ENCODE measurements around the gene UROC1. TPM values are rescaled to one million over a fixed set of nuclear protein-coding genes. Genes with fewer than 3 reads are reported as not detected.

Gene UROC1
- total RNA-seq, 1 experiment from 2014 or later: not detected

- H3K79me2 ChIP-seq (ENCODE audit: insufficient read depth, low read length): no peaks in the 10 kb centered on the region
- BruUV-seq (replicated peaks): no TSS peak
- H3K4me1 ChIP-seq (ENCODE audit: control insufficient read depth in 1 of 2, insufficient read depth in 2 of 2, low read length in 2 of 2): no peaks in the 10 kb centered on the region
- no peak overlapping the region for H3K9ac ChIP-seq (ENCODE audit: low read length)
- no peaks in the 10 kb centered on the region for H4K20me1 ChIP-seq (ENCODE audit: insufficient read depth)
- RAD21 ChIA-PET (ENCODE audit: low non-redundant PET in 1 of 2, low total read pairs in 2 of 2, uncharacterized antibody in 2 of 2, unreplicated experiment in 2 of 2): no interaction called here
- intact Hi-C loops (cut with micrococcal nuclease): no loop called here
- no peaks in the 10 kb centered on the region for H3K36me3 ChIP-seq (ENCODE audit: control insufficient read depth in 1 of 2, insufficient read depth in 2 of 2, low read length in 2 of 2)
- no peak overlapping the region for H2AFZ ChIP-seq (ENCODE audit: low read depth, low read length, poor library complexity, severe bottlenecking)
- CTCF ChIA-PET: no interaction called here
- DNase-seq (ENCODE audit: low read depth, low spot score): no peak
- TF ChIP-seq ZBTB33 (IDR thresholded peaks at IDR 0.05; ENCODE audit: extremely low read depth, insufficient replicate concordance, low read length) (no peak), SP1 (IDR thresholded peaks at IDR 0.05; ENCODE audit: low read depth) (no peak), FOSL1 (IDR thresholded peaks at IDR 0.05; ENCODE audit: low read depth) (no peak), EZH2phosphoT487 (IDR thresholded peaks at IDR 0.05; ENCODE audit: borderline replicate concordance) (no peak), CBX3 (IDR thresholded peaks at IDR 0.05; ENCODE audit: low read depth) (no peak), EZH2 (IDR thresholded peaks at IDR 0.05) (no peak)
- no peak overlapping the region for H3K27ac ChIP-seq (ENCODE audit: low read depth, low read length)
- H3K4me3 ChIP-seq (replicated peaks in 1 of 2; ENCODE audit: low read depth in 1 of 2, low read length in 2 of 2): no peak overlapping the region
- no peak for ATAC-seq
- H3K9me2 ChIP-seq (ENCODE audit: insufficient read depth): no peaks in the 10 kb centered on the region
- H3K4me2 ChIP-seq (ENCODE audit: low read length): no peak overlapping the region
- POLR2A ChIA-PET: no interaction called here
- no peaks in the 10 kb centered on the region for H3K9me3 ChIP-seq (ENCODE audit: control insufficient read depth in 1 of 2, insufficient read depth in 1 of 2, low read depth in 1 of 2, low read length in 2 of 2)
- H3K27me3 ChIP-seq (ENCODE audit: insufficient read depth, low read length): no peaks in the 10 kb centered on the region
Observed at GRCh38 chr3:126494970-126495230, 22.7 kb downstream of the UROC1 start.

GRCh38 chr3:126494204-126494969 is 23.2 kb downstream of the UROC1 start:
- no TSS peak for BruUV-seq (replicated peaks)
- Histone ChIP-seq H3K4me1 (ENCODE audit: control insufficient read depth in 1 of 2, insufficient read depth in 2 of 2, low read length in 2 of 2) (no peaks in the 10 kb centered on the region), H3K9ac (ENCODE audit: low read length) (no peak overlapping the region), H3K9me2 (ENCODE audit: insufficient read depth) (no peaks in the 10 kb centered on the region), H4K20me1 (ENCODE audit: insufficient read depth) (no peaks in the 10 kb centered on the region), H3K4me3 (replicated peaks in 1 of 2; ENCODE audit: low read depth in 1 of 2, low read length in 2 of 2) (no peak overlapping the region), H3K27ac (ENCODE audit: low read depth, low read length) (no peak overlapping the region), H3K27me3 (ENCODE audit: insufficient read depth, low read length) (no peaks in the 10 kb centered on the region), H3K79me2 (ENCODE audit: insufficient read depth, low read length) (no peaks in the 10 kb centered on the region), H3K4me2 (ENCODE audit: low read length) (no peak overlapping the region), H3K9me3 (ENCODE audit: control insufficient read depth in 1 of 2, insufficient read depth in 1 of 2, low read depth in 1 of 2, low read length in 2 of 2) (no peaks in the 10 kb centered on the region), H3K36me3 (ENCODE audit: control insufficient read depth in 1 of 2, insufficient read depth in 2 of 2, low read length in 2 of 2) (no peaks in the 10 kb centered on the region), H2AFZ (ENCODE audit: low read depth, low read length, poor library complexity, severe bottlenecking) (no peak overlapping the region)
- ATAC-seq: no peak
- ChIA-PET RAD21 (ENCODE audit: low non-redundant PET in 1 of 2, low total read pairs in 2 of 2, uncharacterized antibody in 2 of 2, unreplicated experiment in 2 of 2) (no interaction called here), CTCF (no interaction called here), POLR2A (no interaction called here)
- no peak for DNase-seq (ENCODE audit: low read depth, low spot score)
- intact Hi-C loops (cut with micrococcal nuclease): no loop called here
- TF ChIP-seq ZBTB33 (IDR thresholded peaks at IDR 0.05; ENCODE audit: extremely low read depth, insufficient replicate concordance, low read length): no peak
- no peak for TF ChIP-seq ATF3 (IDR thresholded peaks at IDR 0.05)
- no peak for TF ChIP-seq SP1 (IDR thresholded peaks at IDR 0.05; ENCODE audit: low read depth)
- no peak for TF ChIP-seq EZH2 (IDR thresholded peaks at IDR 0.05)
- TF ChIP-seq JUND (IDR thresholded peaks at IDR 0.05): no peak
- no peak for TF ChIP-seq TCF7L2 (IDR thresholded peaks at IDR 0.05; ENCODE audit: borderline replicate concordance, extremely low read depth, insufficient read depth, insufficient read length)
- no peak for TF ChIP-seq SIN3A (IDR thresholded peaks at IDR 0.05; ENCODE audit: low read depth)
- TF ChIP-seq REST (IDR thresholded peaks at IDR 0.05; ENCODE audit: low read depth): no peak
- no peak for TF ChIP-seq ZNF274 (IDR thresholded peaks at IDR 0.05; ENCODE audit: low read depth, low read length)

Measured in HCT116 (cell line).